Measurements from ENCODE around the gene ARL14EPL.

GRCh38 chr5:116044073-116044472 is 11.8 kb downstream of the ARL14EPL start:
- no peak for TF ChIP-seq CTCF (conservative IDR thresholded peaks at IDR 0.05; ENCODE audit: low read length)
- TF ChIP-seq EZH2phosphoT487 (IDR thresholded peaks at IDR 0.05; ENCODE audit: borderline replicate concordance), result no peak

Measured in Loucy (cell line).